Activated T-helper 17 cell treated with anti-CD3 and anti-CD28 coated beads, Interleukin-2, amount 50 U/mL, for 72 hours (primary cell): ENCODE data around the gene PON3. TPM values are rescaled to one million over a fixed set of nuclear protein-coding genes. Genes with fewer than 3 reads are reported as not detected.
A peak's percentile ranks its signal among the peaks of the same experiment; 100 is the strongest.

Source experiments
- ATAC-seq: fragments of 150-1000 bp; cut with Tn5 transposase; replicated peaks from 2 replicates; pipeline ENCODE4 v1.10.0; 2021; ENCODE audit warnings: mild to moderate bottlenecking, moderate library complexity
- H3K27ac Mint-ChIP-seq: one replicate; pipeline ENCODE4 v1.8.0; 2022; ENCODE audit warnings: mixed read lengths
- H3K27me3 Mint-ChIP-seq: one replicate; pipeline ENCODE4 v1.8.0; 2022; ENCODE audit warnings: mixed read lengths
- H3K36me3 Mint-ChIP-seq: one replicate; pipeline ENCODE4 v1.8.0; 2022; ENCODE audit warnings: low read depth, mild to moderate bottlenecking, mixed read lengths
- H3K4me1 Mint-ChIP-seq: one replicate; pipeline ENCODE4 v1.8.0; 2022; ENCODE audit warnings: mixed read lengths
- H3K4me3 Mint-ChIP-seq: one replicate; pipeline ENCODE4 v1.8.0; 2022; ENCODE audit warnings: mild to moderate bottlenecking, mixed read lengths
- H3K9me3 Mint-ChIP-seq: one replicate; pipeline ENCODE4 v1.8.0; 2022; ENCODE audit warnings: mixed read lengths
- total RNA-seq, 2 donors: library from RNA; stranded (reverse); gene quantifications; one replicate each; pipeline ENCODE4 v1.2.3, GENCODE V29; 2022

Gene PON3
- not detected for total RNA-seq

DNA sequence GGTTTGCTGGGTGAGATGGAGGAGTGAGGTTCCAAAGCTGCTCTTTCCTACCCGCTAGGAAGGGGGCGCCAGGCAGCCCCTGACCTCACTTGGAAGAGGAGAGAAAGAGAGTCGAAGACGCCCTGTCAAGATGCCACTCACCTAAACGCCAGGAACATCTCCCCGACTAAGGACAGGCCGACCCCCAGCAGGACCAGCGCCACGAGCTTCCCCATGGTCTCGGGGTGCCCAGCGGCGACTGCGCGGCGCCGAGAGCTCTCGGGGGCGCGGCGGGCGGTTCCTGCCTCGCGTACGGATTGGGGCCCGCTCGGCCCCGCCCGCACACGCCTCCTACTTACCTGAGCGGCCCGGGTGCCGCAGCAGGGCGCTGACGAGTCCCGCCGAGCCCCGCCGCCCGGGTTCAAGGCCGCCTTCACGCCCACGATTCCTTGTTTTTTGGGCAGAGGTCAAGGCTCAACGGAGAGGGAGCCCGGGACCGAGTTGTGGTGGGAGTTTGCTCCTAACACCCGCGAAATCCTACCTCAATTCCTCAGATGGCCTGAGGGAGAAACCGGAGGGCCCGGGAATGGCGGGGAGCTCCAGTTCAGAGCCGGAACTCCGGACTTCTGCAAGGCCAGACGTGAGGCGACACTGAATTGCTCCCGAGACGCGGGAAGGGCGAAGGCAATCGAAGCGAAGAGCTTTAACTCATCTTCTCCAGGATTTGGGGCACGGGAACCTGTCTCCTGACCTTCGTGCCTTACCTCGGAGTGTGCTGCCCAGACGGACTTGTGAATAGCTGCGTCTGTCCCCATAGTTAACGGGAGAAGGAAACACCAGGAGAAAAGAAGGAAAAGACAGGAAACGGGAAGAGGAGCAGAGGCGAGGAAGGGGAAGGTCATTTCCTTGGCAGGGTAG lies at the start of gene PON3:
Gene PON3, minus strand, starts transcription at position 240 of the 897 bp plus-strand sequence. Its CDS starts 25 bp downstream, at position 215.
- Mint-ChIP-seq H3K4me1 (no peaks in the 10 kb centered on the region), H3K9me3 (no peaks in the 10 kb centered on the region), H3K27me3 (peaks cover 41% of the 10 kb centered on the region), H3K27ac (no peak within 1 kb of the TSS), H3K4me3 (peak within 1 kb of the TSS; percentile 54), H3K36me3 (no peaks in the 10 kb centered on the region)
- ATAC-seq = peak; percentile 87

- Mint-ChIP-seq H3K27ac (no peak overlapping the region), H3K9me3 (no peaks in the 10 kb centered on the region), H3K36me3 (no peaks in the 10 kb centered on the region), H3K4me3 (no peak overlapping the region), H3K27me3 (no peaks in the 10 kb centered on the region), H3K4me1 (no peaks in the 10 kb centered on the region)
- ATAC-seq = no peak
Observed at GRCh38 chr7:95444796-95445195, 48.6 kb upstream of the PON3 start.

DNA sequence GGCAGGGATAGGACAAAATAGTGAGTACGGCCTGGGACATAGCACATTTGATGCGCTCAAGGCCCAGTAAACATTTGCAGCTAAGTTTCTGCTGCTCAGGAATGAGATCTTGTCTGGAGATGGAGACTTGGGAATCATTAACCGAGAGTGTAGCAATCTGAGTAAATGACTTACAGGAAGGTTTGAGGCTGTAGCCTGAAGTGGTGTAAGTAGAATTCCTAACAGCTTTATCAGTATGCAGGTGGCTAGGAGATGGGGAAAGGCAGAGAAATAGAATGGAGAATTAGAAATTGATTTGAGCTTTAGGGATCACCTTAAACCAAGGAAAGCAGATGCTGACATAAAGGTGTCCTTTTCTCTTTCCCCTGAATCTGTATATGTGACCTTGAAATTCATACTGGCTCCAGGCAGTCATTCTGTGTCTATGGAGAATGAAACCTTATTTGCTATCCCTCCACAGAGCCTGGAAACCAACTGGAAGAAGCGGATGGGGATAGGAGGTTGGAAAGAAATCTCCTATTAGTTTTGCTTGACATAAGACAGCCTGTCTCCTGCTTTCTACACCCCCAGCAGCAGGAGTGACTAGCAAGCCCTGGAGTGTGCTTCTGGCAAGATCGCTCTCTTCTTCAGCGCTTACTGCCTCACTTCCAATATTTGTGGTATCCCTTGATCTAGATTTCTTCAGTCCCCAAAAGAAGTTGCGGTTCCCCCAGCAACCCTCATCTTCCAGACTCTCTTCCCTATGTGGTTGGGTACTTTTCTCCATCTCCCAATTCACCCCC lies 45.1 kb upstream of the PON3 start:
- Mint-ChIP-seq H3K36me3 (no peaks in the 10 kb centered on the region), H3K4me1 (no peaks in the 10 kb centered on the region), H3K27ac (no peak overlapping the region), H3K27me3 (no peaks in the 10 kb centered on the region), H3K9me3 (no peaks in the 10 kb centered on the region), H3K4me3 (no peak overlapping the region)
- no peak for ATAC-seq

GRCh38 chr7:95440394-95441038 lies 44.3 kb upstream of the PON3 start:
- no peaks in the 10 kb centered on the region for H3K9me3 Mint-ChIP-seq
- H3K27me3 Mint-ChIP-seq = no peaks in the 10 kb centered on the region
- H3K4me3 Mint-ChIP-seq = no peak overlapping the region
- no peaks in the 10 kb centered on the region for H3K36me3 Mint-ChIP-seq
- H3K27ac Mint-ChIP-seq = no peak overlapping the region
- no peaks in the 10 kb centered on the region for H3K4me1 Mint-ChIP-seq
- no peak for ATAC-seq

DNA sequence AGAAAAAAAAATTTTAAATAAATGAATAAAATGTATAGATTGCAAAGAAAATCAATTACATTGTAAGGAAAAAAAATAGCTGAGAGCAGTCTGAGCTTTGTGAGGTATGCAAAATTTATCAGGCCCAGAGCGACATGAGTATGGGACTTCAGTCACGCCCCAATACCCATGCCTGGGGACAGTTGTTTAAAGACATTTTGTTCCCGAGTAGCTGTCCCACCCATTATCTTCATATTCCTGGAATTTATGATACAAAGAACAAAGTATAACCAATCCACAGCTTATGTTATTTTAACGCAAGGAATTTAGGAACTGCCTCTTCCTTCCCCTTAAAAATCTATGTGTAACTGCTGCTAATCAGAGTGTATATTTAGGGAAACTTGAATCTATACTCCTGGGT lies 40.2 kb upstream of the PON3 start:
- Mint-ChIP-seq H3K27ac (no peak overlapping the region), H3K4me1 (no peaks in the 10 kb centered on the region), H3K27me3 (peaks cover 13% of the 10 kb centered on the region), H3K36me3 (no peaks in the 10 kb centered on the region), H3K4me3 (no peak overlapping the region), H3K9me3 (no peaks in the 10 kb centered on the region)
- ATAC-seq = no peak

GRCh38 chr7:95435422-95435780 lies 39.2 kb upstream of the PON3 start:
- H3K36me3 Mint-ChIP-seq = no peaks in the 10 kb centered on the region
- H3K9me3 Mint-ChIP-seq = no peaks in the 10 kb centered on the region
- H3K27me3 Mint-ChIP-seq = peaks cover 13% of the 10 kb centered on the region
- no peaks in the 10 kb centered on the region for H3K4me1 Mint-ChIP-seq
- peak overlapping the region; percentile 86 for H3K4me3 Mint-ChIP-seq
- no peak for ATAC-seq
- H3K27ac Mint-ChIP-seq = peak overlapping the region; percentile 86

GRCh38 chr7:95434557-95435421 lies 38.6 kb upstream of the PON3 start, which contains the start of gene PON2:
Gene PON2 (minus strand): TSS chr7:95435028. CDS start chr7:95434951, 77 bp downstream.
- Mint-ChIP-seq H3K9me3 (no peaks in the 10 kb centered on the region), H3K4me3 (peak within 1 kb of the TSS; percentile 86), H3K4me1 (no peaks in the 10 kb centered on the region), H3K27ac (peak within 1 kb of the TSS; percentile 86), H3K36me3 (no peaks in the 10 kb centered on the region), H3K27me3 (peaks cover 13% of the 10 kb centered on the region)
- peak; percentile 96 for ATAC-seq

- no peaks in the 10 kb centered on the region for H3K4me1 Mint-ChIP-seq
- no peaks in the 10 kb centered on the region for H3K9me3 Mint-ChIP-seq
- no peak overlapping the region for H3K27ac Mint-ChIP-seq
- no peak for ATAC-seq
- no peaks in the 10 kb centered on the region for H3K36me3 Mint-ChIP-seq
- H3K27me3 Mint-ChIP-seq = peaks cover 13% of the 10 kb centered on the region
- peak overlapping the region; percentile 86 for H3K4me3 Mint-ChIP-seq
Observed at GRCh38 chr7:95433952-95434556, 37.9 kb upstream of the PON3 start.

- no peaks in the 10 kb centered on the region for H3K36me3 Mint-ChIP-seq
- H3K4me1 Mint-ChIP-seq = no peaks in the 10 kb centered on the region
- no peaks in the 10 kb centered on the region for H3K9me3 Mint-ChIP-seq
- H3K27me3 Mint-ChIP-seq = peaks cover 13% of the 10 kb centered on the region
- H3K27ac Mint-ChIP-seq = no peak overlapping the region
- H3K4me3 Mint-ChIP-seq = no peak overlapping the region
- ATAC-seq = no peak
Observed at GRCh38 chr7:95433129-95433528, 37.0 kb upstream of the PON3 start.

DNA sequence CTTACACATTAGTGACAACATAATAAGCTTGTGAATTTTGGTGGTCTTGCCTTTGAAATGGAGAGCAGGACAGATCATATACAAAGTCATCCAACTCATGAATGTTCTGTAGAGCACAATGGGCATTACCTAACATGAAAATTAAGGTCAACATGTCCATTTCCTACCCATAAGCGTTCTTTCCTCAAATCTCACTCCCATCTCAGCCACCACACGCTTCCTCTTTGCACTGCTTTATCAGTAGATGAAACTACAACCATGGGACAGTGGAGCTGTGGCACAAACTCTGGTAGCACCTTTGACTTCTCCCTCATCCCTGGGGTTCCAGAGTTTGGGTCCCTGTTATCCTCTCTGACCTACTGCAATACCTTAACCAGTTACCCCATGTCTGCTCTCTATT lies 36.4 kb upstream of the PON3 start:
- Mint-ChIP-seq H3K4me3 (no peak overlapping the region), H3K27me3 (peaks cover 13% of the 10 kb centered on the region), H3K36me3 (no peaks in the 10 kb centered on the region), H3K27ac (no peak overlapping the region), H3K4me1 (no peaks in the 10 kb centered on the region), H3K9me3 (no peaks in the 10 kb centered on the region)
- no peak for ATAC-seq

GRCh38 chr7:95430864-95431263 lies 34.7 kb upstream of the PON3 start:
- no peak for ATAC-seq
- H3K36me3 Mint-ChIP-seq = no peaks in the 10 kb centered on the region
- no peak overlapping the region for H3K4me3 Mint-ChIP-seq
- peaks cover 13% of the 10 kb centered on the region for H3K27me3 Mint-ChIP-seq
- no peaks in the 10 kb centered on the region for H3K4me1 Mint-ChIP-seq
- no peak overlapping the region for H3K27ac Mint-ChIP-seq
- H3K9me3 Mint-ChIP-seq = no peaks in the 10 kb centered on the region

DNA sequence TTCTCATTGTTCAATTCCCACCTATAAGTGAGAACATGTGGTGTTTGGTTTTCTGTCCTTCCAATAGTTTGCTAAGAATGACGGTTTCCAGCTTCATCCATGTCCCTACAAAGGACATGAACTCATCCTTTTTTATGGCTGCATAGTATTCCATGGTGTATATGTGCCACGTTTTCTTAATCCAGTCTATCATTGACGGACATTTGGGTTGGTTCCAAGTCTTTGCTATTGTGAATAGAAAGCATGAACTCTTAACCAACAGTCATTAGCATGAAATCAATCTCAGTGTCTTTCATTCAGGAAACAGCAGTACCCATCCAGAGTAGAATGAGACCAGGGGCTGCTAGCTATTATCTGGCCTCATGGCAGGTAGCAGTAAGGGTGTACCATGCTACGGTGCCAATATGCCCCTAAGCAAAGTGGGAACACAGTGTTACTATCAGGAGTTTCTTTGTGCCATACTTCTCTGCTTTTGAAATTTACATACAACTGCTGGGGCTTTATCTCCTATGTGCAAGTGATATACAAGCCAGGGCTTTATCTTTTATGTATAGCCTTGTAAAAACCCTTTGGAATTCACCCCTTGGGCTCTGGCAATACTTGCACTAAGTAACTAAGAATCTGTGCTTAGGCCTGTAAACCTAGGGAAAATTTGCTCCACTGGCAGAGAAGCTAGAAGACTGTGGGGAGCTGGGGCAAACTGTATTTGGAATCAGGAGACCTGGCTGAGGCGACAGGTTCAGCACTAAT lies 33.2 kb upstream of the PON3 start:
- Mint-ChIP-seq H3K27ac (no peak overlapping the region), H3K4me1 (no peaks in the 10 kb centered on the region), H3K9me3 (no peaks in the 10 kb centered on the region), H3K36me3 (no peaks in the 10 kb centered on the region), H3K27me3 (peaks cover 9% of the 10 kb centered on the region), H3K4me3 (no peak overlapping the region)
- ATAC-seq = no peak

GRCh38 chr7:95427914-95428516 lies 31.8 kb upstream of the PON3 start:
- H3K27me3 Mint-ChIP-seq = peaks cover 3% of the 10 kb centered on the region
- no peak overlapping the region for H3K4me3 Mint-ChIP-seq
- no peaks in the 10 kb centered on the region for H3K4me1 Mint-ChIP-seq
- no peaks in the 10 kb centered on the region for H3K9me3 Mint-ChIP-seq
- no peak overlapping the region for H3K27ac Mint-ChIP-seq
- ATAC-seq = no peak
- H3K36me3 Mint-ChIP-seq = no peaks in the 10 kb centered on the region
